Mesenchymal stem cell (in vitro differentiated cells and primary cell): Measurements from ENCODE around the gene IL1R2.
A peak's percentile ranks its signal among the peaks of the same experiment; 100 is the strongest.

Experiments used
- DNase-seq: peaks from one replicate; pipeline ENCODE4 v3.0.0-alpha.2; 2013
- H2AFZ ChIP-seq: one replicate; pipeline ENCODE4 v1.6.1; 2013; ENCODE audit warnings: low read depth, mild to moderate bottlenecking, control low read depth, inconsistent platforms, low read length, moderate library complexity
- H2AK5ac ChIP-seq: 2 replicates; pipeline ENCODE4 v1.6.1; 2013; ENCODE audit warnings: low read length, moderate library complexity, mild to moderate bottlenecking, inconsistent platforms; ENCODE audit not compliant: severe bottlenecking
- H2BK120ac ChIP-seq: one replicate; pipeline ENCODE4 v1.6.1; 2013; ENCODE audit warnings: low read depth, mild to moderate bottlenecking, inconsistent platforms, low read length, moderate library complexity
- H2BK12ac ChIP-seq, 2 experiments: one replicate each; pipeline ENCODE4 v1.6.1; 2013; ENCODE audit warnings: inconsistent platforms in 2 of 2, low read length in 2 of 2, mild to moderate bottlenecking in 2 of 2, moderate library complexity in 2 of 2, control low read depth in 1 of 2
- H2BK15ac ChIP-seq: one replicate; pipeline ENCODE4 v1.6.1; 2013; ENCODE audit warnings: mild to moderate bottlenecking, low read depth, inconsistent platforms; ENCODE audit not compliant: poor library complexity, severe bottlenecking
- H2BK5ac ChIP-seq: 2 replicates; pipeline ENCODE4 v1.6.1; 2013; ENCODE audit warnings: low read depth, mild to moderate bottlenecking, low read length, control low read depth, inconsistent platforms; ENCODE audit not compliant: poor library complexity, severe bottlenecking
- H3K14ac ChIP-seq, 2 experiments: one replicate each; pipeline ENCODE4 v1.6.1; 2013; ENCODE audit warnings: inconsistent platforms in 2 of 2, low read length in 2 of 2, control low read depth in 1 of 2, mild to moderate bottlenecking in 1 of 2, moderate library complexity in 1 of 2
- H3K18ac ChIP-seq, 2 experiments: one replicate each; pipeline ENCODE4 v1.6.1; 2013; ENCODE audit warnings: inconsistent platforms in 2 of 2, low read length in 2 of 2, control low read depth in 1 of 2, low read depth in 1 of 2, mild to moderate bottlenecking in 1 of 2
- H3K23ac ChIP-seq, 2 experiments: one replicate each; pipeline ENCODE4 v1.6.1; 2013; ENCODE audit warnings: inconsistent platforms in 2 of 2, low read length in 2 of 2, mild to moderate bottlenecking in 2 of 2, moderate library complexity in 2 of 2, control low read depth in 1 of 2
- H3K27ac ChIP-seq: 2 replicates; pipeline ENCODE4 v1.5.1; 2013; ENCODE audit warnings: mild to moderate bottlenecking, moderate library complexity, low read length, control low read depth, inconsistent platforms; ENCODE audit not compliant: poor library complexity, severe bottlenecking
- H3K27me3 ChIP-seq, 2 experiments: 2 replicates each; pipeline versions ENCODE4 v1.6.1 to v1.7.0; 2013; ENCODE audit warnings: low read length in 2 of 2, mild to moderate bottlenecking in 2 of 2, moderate library complexity in 2 of 2, control low read depth in 1 of 2, inconsistent platforms in 1 of 2; ENCODE audit not compliant: control insufficient read depth in 1 of 2, insufficient read depth in 1 of 2
- H3K36me3 ChIP-seq, 2 experiments: 2 replicates each; pipeline versions ENCODE4 v1.6.1 to v1.7.0; 2013; ENCODE audit warnings: low read length in 2 of 2, control low read depth in 1 of 2, inconsistent platforms in 1 of 2, low read depth in 1 of 2, mild to moderate bottlenecking in 1 of 2; ENCODE audit not compliant: insufficient read depth in 2 of 2, control insufficient read depth in 1 of 2
- H3K4ac ChIP-seq, 2 experiments: one replicate each; pipeline ENCODE4 v1.6.1; 2013; ENCODE audit warnings: inconsistent platforms in 2 of 2, low read length in 2 of 2, mild to moderate bottlenecking in 2 of 2, moderate library complexity in 2 of 2, control low read depth in 1 of 2, low read depth in 1 of 2
- H3K4me1 ChIP-seq: 2 replicates; pipeline ENCODE4 v1.6.1; 2013; ENCODE audit warnings: low read depth, low read length, control low read depth; ENCODE audit not compliant: control insufficient read depth, insufficient read depth
- H3K4me2 ChIP-seq: 2 replicates; pipeline ENCODE4 v1.6.1; 2013; ENCODE audit warnings: low read length, mild to moderate bottlenecking, inconsistent platforms; ENCODE audit not compliant: poor library complexity, severe bottlenecking
- H3K4me3 ChIP-seq, 2 experiments: 2 replicates each; pipeline versions ENCODE4 v1.5.1 to v1.7.0; 2013; ENCODE audit warnings: low read length in 2 of 2, mild to moderate bottlenecking in 2 of 2, control low read depth in 1 of 2, low read depth in 1 of 2; ENCODE audit not compliant: insufficient read depth in 1 of 2
- H3K79me1 ChIP-seq: replicated peaks from 2 replicates; pipeline ENCODE4 v1.6.1; 2013; ENCODE audit warnings: mild to moderate bottlenecking, control low read depth, low read length, inconsistent platforms; ENCODE audit not compliant: poor library complexity, severe bottlenecking
- H3K9ac ChIP-seq: 2 replicates; pipeline ENCODE4 v1.7.0; 2013; ENCODE audit warnings: mild to moderate bottlenecking, low read length, moderate library complexity
- H3K9me3 ChIP-seq: 2 replicates; pipeline ENCODE4 v1.7.0; 2013; ENCODE audit warnings: mild to moderate bottlenecking, low read length; ENCODE audit not compliant: control insufficient read depth
- H4K8ac ChIP-seq: one replicate; pipeline ENCODE4 v1.6.1; 2013; ENCODE audit warnings: inconsistent platforms, mild to moderate bottlenecking, low read length, moderate library complexity
- H4K91ac ChIP-seq: one replicate; pipeline ENCODE4 v1.6.1; 2013; ENCODE audit warnings: mild to moderate bottlenecking, low read length, inconsistent platforms
- WGBS: methylation state at CpG from one replicate; pipeline ENCODE4 v1.1.7; 2013; ENCODE audit warnings: mixed read lengths; 5-methylcytosine and 5-hydroxymethylcytosine counted together

Gene IL1R2

DNA sequence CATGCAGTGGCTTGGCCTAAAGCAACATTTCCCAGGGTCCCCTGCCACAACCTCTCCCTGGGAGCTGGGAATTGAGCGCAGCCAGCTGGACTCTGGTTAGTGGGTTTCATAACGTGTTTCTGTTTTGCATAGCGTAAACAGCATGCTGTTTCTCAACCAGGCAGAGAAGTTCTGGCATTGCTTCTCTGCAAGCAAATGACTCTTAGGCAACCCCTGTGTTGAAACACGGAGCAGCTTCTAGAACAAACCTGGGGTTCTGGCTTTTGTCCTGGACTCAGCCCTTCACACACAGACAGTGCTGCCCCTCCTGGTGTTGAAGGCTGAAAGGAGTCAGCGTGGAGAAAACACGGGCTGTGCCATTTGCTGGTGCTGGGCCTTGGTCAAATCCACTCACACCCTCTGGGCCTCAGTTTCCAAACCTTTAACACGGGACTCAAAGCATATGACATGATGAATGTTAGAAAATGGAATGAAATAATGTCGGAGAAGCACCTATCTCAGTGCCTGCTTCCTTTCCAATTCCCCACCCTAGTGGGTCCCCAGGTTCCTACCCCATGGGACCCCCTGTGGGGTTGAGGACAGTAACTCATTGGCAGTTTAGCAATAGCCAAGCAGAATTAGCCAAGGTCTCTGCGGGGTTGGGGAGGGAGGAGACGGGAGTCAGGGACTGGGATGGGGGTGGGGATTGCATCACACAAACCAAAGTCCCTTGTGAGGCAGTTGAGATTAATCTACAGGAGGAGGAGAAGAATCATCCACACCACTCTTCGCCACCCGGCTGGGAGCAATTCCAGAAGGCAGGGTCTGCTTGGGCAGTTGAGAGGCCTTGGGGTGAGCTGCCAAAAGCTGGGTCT lies 30.2 kb upstream of the IL1R2 start:
- no peaks in the 10 kb centered on the region for H3K9me3 ChIP-seq
- H3K4me2 ChIP-seq: no peak overlapping the region
- H4K8ac ChIP-seq: peak overlapping the region; percentile 67
- H3K4ac ChIP-seq: peak overlapping the region in 1 of 2 experiments; percentile 81
- no peaks in the 10 kb centered on the region for H3K36me3 ChIP-seq
- peaks cover 0 to 18% of the 10 kb centered on the region in 2 experiments for H3K27me3 ChIP-seq
- peak overlapping the region; percentile 69 to 93 for H2BK12ac ChIP-seq
- H3K9ac ChIP-seq: peak overlapping the region; percentile 74
- peak overlapping the region in 1 of 2 experiments; percentile 70 for H3K23ac ChIP-seq
- no peak overlapping the region for H2AK5ac ChIP-seq
- DNase-seq: peak; percentile 99
- peak overlapping the region; percentile 74 for H2BK120ac ChIP-seq
- H2AFZ ChIP-seq: no peak overlapping the region
- H3K4me1 ChIP-seq: no peaks in the 10 kb centered on the region
- no peak overlapping the region for H3K27ac ChIP-seq
- H2BK15ac ChIP-seq: peak overlapping the region; percentile 71
- H3K18ac ChIP-seq: peak overlapping the region; percentile 73 to 86
- no peaks in the 10 kb centered on the region for H3K79me1 ChIP-seq
- H4K91ac ChIP-seq: peak overlapping the region; percentile 94
- H2BK5ac ChIP-seq: no peak overlapping the region
- H3K4me3 ChIP-seq: no peak overlapping the region
- H3K14ac ChIP-seq: peak overlapping the region in 1 of 2 experiments; percentile 61
- WGBS: 62% methylated on average over 9 of the region's 12 CpGs

DNA sequence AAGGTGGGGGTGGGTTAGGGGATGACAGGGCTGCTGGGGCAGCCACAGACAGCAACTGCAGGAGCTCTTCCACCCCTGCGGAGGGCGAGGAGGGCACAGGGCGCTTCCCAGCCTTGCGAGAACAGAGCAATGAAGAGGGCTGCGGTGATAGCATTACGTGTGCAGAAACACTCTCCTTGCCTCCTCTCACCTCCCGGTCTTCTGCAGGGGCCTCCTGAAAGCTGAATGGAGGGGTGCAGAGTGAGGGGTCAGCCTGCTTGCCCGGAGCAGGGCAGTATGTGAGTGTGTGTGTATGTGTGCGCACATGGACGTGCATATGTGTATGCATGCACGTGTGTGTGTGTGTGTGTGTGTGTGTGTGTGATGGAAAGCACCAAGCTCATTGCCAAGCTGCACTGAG lies 29.5 kb upstream of the IL1R2 start:
- no peak for DNase-seq
- H3K18ac ChIP-seq: peak overlapping the region; percentile 73 to 86
- H4K8ac ChIP-seq: peak overlapping the region; percentile 67
- no peak overlapping the region for H2BK15ac ChIP-seq
- no peak overlapping the region for H2AK5ac ChIP-seq
- no peak overlapping the region for H3K9ac ChIP-seq
- H2BK12ac ChIP-seq: peak overlapping the region in 1 of 2 experiments; percentile 93
- 90% methylated on average over 8 of the region's 11 CpGs for WGBS
- H2BK5ac ChIP-seq: no peak overlapping the region
- H4K91ac ChIP-seq: peak overlapping the region; percentile 94
- H2AFZ ChIP-seq: no peak overlapping the region
- H3K14ac ChIP-seq: peak overlapping the region in 1 of 2 experiments; percentile 61
- H3K27ac ChIP-seq: no peak overlapping the region
- no peak overlapping the region for H3K4me2 ChIP-seq
- H2BK120ac ChIP-seq: peak overlapping the region; percentile 52
- H3K27me3 ChIP-seq: peaks cover 0 to 22% of the 10 kb centered on the region in 2 experiments
- H3K4me3 ChIP-seq: no peak overlapping the region
- no peaks in the 10 kb centered on the region for H3K4me1 ChIP-seq
- no peaks in the 10 kb centered on the region for H3K9me3 ChIP-seq
- no peak overlapping the region for H3K23ac ChIP-seq
- peak overlapping the region in 1 of 2 experiments; percentile 71 for H3K4ac ChIP-seq
- no peaks in the 10 kb centered on the region for H3K79me1 ChIP-seq
- H3K36me3 ChIP-seq: no peaks in the 10 kb centered on the region

DNA sequence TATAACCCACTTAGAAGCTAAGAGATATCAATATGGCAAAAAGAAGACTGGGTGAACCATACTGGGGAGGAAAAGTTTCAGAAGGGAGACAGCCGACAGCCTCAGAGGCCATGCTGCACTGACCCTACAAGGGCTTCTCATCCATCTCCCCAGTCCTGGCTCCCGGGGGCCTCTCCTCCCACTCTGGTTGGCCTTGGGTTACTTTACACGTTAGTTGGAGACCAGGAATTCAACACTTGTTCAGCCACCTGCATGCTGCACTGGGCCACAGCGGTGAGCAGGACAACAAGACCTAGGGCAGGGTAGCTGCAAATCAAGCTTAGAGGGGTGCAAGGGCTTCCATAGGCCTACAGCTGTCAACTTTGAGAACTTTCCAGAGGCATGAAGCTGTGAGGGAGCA lies 28.6 kb upstream of the IL1R2 start:
- no peak overlapping the region for H3K23ac ChIP-seq
- H2BK5ac ChIP-seq: no peak overlapping the region
- H3K18ac ChIP-seq: peak overlapping the region in 1 of 2 experiments; percentile 18
- H4K91ac ChIP-seq: no peak overlapping the region
- peak overlapping the region in 1 of 2 experiments; percentile 17 for H2BK12ac ChIP-seq
- H2BK15ac ChIP-seq: no peak overlapping the region
- peaks cover 0 to 22% of the 10 kb centered on the region in 2 experiments for H3K27me3 ChIP-seq
- H3K79me1 ChIP-seq: no peaks in the 10 kb centered on the region
- H3K4me1 ChIP-seq: no peaks in the 10 kb centered on the region
- no peak overlapping the region for H2BK120ac ChIP-seq
- H3K9me3 ChIP-seq: no peaks in the 10 kb centered on the region
- no peak overlapping the region for H2AFZ ChIP-seq
- no peak overlapping the region for H2AK5ac ChIP-seq
- no peaks in the 10 kb centered on the region for H3K36me3 ChIP-seq
- no peak overlapping the region for H3K27ac ChIP-seq
- no peak for DNase-seq
- no peak overlapping the region for H3K14ac ChIP-seq
- H3K4ac ChIP-seq: peak overlapping the region; percentile 44 to 48
- no peak overlapping the region for H3K4me3 ChIP-seq
- no peak overlapping the region for H4K8ac ChIP-seq
- H3K4me2 ChIP-seq: no peak overlapping the region
- 83% methylated on average over 4 of the region's 4 CpGs for WGBS
- H3K9ac ChIP-seq: no peak overlapping the region

DNA sequence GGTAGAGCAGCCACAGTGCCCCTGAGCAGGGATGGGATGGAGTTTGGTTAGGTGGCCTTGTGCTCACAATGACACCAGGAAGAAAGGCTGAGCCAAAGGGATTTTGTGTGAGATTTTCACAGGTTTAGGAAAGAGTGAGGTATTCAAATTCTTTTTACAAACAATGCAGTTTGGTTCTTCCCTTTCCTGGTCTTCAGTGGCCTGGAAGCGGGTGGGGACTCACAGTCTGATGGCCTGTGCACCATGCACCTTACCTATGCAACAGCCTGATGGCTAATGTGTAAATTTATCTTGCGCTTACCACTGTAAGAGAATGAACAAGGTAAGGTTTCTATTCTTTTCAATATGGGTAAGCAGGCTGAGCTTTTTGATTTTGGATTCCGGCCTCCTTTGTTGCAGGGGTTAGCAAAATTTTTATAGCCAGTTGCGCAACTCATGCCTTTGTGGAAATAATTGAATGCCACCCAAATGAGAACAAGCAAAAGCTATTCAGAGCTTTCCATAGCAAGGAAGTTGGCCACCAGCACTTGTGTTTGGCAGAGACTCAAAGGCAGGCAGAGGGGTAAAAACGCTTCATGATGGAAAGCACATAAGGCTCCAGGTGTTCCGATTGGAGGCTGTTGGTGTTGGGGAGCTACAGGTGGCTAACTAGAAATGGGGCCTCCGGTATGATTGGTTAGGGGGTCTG lies 23.8 kb upstream of the IL1R2 start:
- WGBS: 94% methylated on average over 7 of the region's 7 CpGs
- Histone ChIP-seq H2AK5ac (no peak overlapping the region), H3K4me2 (no peak overlapping the region), H3K27ac (no peak overlapping the region), H3K79me1 (no peaks in the 10 kb centered on the region), H4K91ac (no peak overlapping the region), H3K36me3 (no peaks in the 10 kb centered on the region), H3K4me3 (no peak overlapping the region), H3K18ac (no peak overlapping the region), H2AFZ (no peak overlapping the region), H3K4me1 (peaks cover 1% of the 10 kb centered on the region), H4K8ac (peak overlapping the region; percentile 7), H3K14ac (no peak overlapping the region), H2BK120ac (no peak overlapping the region), H2BK5ac (no peak overlapping the region), H3K4ac (no peak overlapping the region), H2BK15ac (no peak overlapping the region), H3K9me3 (peaks cover 6% of the 10 kb centered on the region), H3K9ac (peak overlapping the region; percentile 36), H2BK12ac (no peak overlapping the region), H3K27me3 (peaks cover 0 to 24% of the 10 kb centered on the region in 2 experiments), H3K23ac (no peak overlapping the region)
- no peak for DNase-seq
